OCI-LY3 (cell line): ENCODE data around the gene ZAR1L.

Experiments
- EZH2phosphoT487 ChIP-seq: fragments of 200-600 bp; shearing (Covaris generic); IDR thresholded peaks from 2 replicates; pipeline ENCODE4 v1.6.1; 2018; ENCODE audit warnings: antibody characterized with exemption, mixed run types, low read depth
- TF ChIP-seq, protein P1 (sequence below): fragments of 200-600, 300-600 bp; sonication (generic); IDR thresholded peaks from 2 replicates; pipeline ENCODE4 v1.5.1; 2014; ENCODE audit warnings: antibody characterized with exemption, low read length, low read depth

DNA sequence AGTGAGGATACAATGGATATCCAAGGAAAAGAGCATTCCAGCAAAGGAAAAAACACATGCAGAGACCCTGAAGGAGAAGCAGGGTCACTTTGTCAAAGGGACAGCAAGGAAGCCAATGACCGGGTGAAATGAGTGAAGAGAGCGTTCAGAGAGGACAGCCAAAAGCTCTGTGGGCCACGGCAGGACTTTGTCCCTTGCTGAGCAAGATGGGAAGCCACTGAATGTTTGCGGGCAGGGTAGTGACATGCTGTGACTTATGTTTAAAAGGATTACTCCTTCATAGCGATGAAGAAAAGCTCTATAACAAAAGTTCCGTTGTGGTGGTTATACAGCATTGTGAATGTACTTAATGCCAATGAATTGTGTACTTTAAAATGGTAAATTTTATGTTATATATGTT lies 16.5 kb downstream of the ZAR1L start:
- TF ChIP-seq, protein P1, sequence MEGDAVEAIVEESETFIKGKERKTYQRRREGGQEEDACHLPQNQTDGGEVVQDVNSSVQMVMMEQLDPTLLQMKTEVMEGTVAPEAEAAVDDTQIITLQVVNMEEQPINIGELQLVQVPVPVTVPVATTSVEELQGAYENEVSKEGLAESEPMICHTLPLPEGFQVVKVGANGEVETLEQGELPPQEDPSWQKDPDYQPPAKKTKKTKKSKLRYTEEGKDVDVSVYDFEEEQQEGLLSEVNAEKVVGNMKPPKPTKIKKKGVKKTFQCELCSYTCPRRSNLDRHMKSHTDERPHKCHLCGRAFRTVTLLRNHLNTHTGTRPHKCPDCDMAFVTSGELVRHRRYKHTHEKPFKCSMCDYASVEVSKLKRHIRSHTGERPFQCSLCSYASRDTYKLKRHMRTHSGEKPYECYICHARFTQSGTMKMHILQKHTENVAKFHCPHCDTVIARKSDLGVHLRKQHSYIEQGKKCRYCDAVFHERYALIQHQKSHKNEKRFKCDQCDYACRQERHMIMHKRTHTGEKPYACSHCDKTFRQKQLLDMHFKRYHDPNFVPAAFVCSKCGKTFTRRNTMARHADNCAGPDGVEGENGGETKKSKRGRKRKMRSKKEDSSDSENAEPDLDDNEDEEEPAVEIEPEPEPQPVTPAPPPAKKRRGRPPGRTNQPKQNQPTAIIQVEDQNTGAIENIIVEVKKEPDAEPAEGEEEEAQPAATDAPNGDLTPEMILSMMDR = no peak
- no peak for TF ChIP-seq EZH2phosphoT487
